ENCODE measurements around the gene MT3.

MT3 gene

DNA sequence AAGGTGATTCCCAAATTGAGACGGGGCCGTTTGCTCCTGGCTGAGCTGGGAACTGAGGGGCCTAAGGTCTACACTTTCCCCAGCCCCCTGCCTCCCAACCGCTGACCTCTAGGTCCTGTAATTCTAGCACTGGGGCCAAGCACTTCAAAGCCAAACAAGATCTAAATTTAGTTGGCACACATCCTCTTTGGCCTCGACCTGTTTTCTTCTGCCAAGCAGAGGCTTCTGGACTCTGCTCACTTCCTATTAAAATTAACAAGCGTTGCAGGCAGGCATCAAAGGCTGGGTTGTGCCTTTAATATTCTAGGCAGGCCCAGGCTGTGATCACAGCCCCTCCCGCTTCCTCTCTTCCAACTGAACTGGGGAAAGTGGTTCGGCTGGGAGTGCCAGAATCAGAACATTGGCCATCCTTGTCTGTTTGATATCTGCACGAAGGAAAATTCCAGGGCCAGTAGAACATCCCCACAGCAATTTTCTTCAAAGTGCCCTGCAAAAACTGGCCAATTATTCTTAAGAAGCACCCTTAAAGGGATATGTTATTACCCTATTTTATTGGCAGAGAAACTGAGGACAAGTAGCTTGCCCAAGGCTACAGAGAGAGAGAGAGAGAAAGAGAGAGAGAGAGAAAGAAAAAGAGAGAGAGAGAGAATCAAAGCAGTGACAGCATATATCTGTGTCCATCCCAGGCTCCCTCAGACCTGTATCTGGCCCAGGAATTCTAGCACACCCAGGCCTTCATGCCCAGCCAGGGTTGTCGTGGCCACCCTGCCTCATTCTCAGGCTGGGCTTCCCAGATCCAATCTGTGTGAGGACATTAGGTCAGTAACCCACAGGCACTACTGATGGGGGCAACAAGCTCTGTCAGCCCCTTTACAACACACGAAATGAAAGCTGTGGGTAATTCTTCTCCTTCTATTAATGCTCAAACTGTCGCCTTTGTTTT is 37.3 kb upstream of the MT3 start:
- H2BK15ac ChIP-seq (ENCODE audit: low read length), result no peak overlapping the region
- peaks cover 0 to 7% (median 0%) of the 10 kb centered on the region in 3 experiments for H3K27me3 ChIP-seq (ENCODE audit: control insufficient read depth in 3 of 3, insufficient read depth in 3 of 3, low read depth in 1 of 3, low read length in 3 of 3)
- H3K4me2 ChIP-seq (ENCODE audit: insufficient read depth, low read length, poor library complexity, severe bottlenecking), result no peak overlapping the region
- H3K18ac ChIP-seq (ENCODE audit: low read length), result peak overlapping the region; percentile 68
- no peak overlapping the region for H3K27ac ChIP-seq (replicated peaks; ENCODE audit: low read length)
- H3K79me1 ChIP-seq (ENCODE audit: low read depth, low read length), result no peaks in the 10 kb centered on the region
- H2AFZ ChIP-seq (ENCODE audit: low read length), result peak overlapping the region; percentile 74
- no peak overlapping the region for H3K23ac ChIP-seq (ENCODE audit: low read depth, low read length, poor library complexity)
- no peak overlapping the region for H2BK12ac ChIP-seq (ENCODE audit: low read length)
- H2AK5ac ChIP-seq (ENCODE audit: low read depth, low read length), result no peak overlapping the region
- no peak overlapping the region for H3K14ac ChIP-seq (ENCODE audit: low read length)
- no peak overlapping the region for H4K91ac ChIP-seq (ENCODE audit: low read depth, low read length, poor library complexity)
- H3K9ac ChIP-seq (ENCODE audit: low read depth, low read length, poor library complexity), result no peak overlapping the region
- WGBS, 2 donors (ENCODE audit: extremely low coverage in 2 of 2, insufficient read length in 2 of 2, insufficient replicate concordance in 1 of 2), result no CpG with 5 or more reads among the region's 11 CpGs
- no peaks in the 10 kb centered on the region for H3K9me3 ChIP-seq (replicated peaks in 1 of 2; ENCODE audit: control insufficient read depth in 2 of 2, insufficient read depth in 1 of 2, low read depth in 1 of 2, low read length in 2 of 2)
- no peak overlapping the region for H3K4me3 ChIP-seq (ENCODE audit: low read length in 2 of 2)
- no peak overlapping the region for H2BK120ac ChIP-seq (ENCODE audit: low read depth, low read length)
- no peak overlapping the region for H4K8ac ChIP-seq (ENCODE audit: low read depth, low read length)
- H3K36me3 ChIP-seq (replicated peaks in 1 of 2; ENCODE audit: control insufficient read depth in 2 of 2, insufficient read depth in 2 of 2, low read length in 2 of 2), result no peaks in the 10 kb centered on the region
- no peak overlapping the region for H3K4ac ChIP-seq (ENCODE audit: low read length)
- no peak overlapping the region for H2BK5ac ChIP-seq (ENCODE audit: low read length)
- DNase-seq (ENCODE audit: low spot score), result no peak
- peaks cover 6 to 14% of the 10 kb centered on the region in 2 donors for H3K4me1 ChIP-seq (ENCODE audit: control insufficient read depth in 2 of 2, insufficient read depth in 1 of 2, low read depth in 1 of 2, low read length in 2 of 2)

GRCh38 chr16:56554441-56554840 is 34.9 kb upstream of the MT3 start:
- Histone ChIP-seq H3K27ac (replicated peaks; ENCODE audit: low read length) (no peak overlapping the region), H3K9ac (ENCODE audit: low read depth, low read length, poor library complexity) (no peak overlapping the region), H2BK5ac (ENCODE audit: low read length) (no peak overlapping the region), H3K23ac (ENCODE audit: low read depth, low read length, poor library complexity) (no peak overlapping the region), H4K8ac (ENCODE audit: low read depth, low read length) (no peak overlapping the region), H2AK5ac (ENCODE audit: low read depth, low read length) (no peak overlapping the region), H3K4me3 (ENCODE audit: low read length in 2 of 2) (no peak overlapping the region), H2AFZ (ENCODE audit: low read length) (no peak overlapping the region), H3K9me3 (replicated peaks in 1 of 2; ENCODE audit: control insufficient read depth in 2 of 2, insufficient read depth in 1 of 2, low read depth in 1 of 2, low read length in 2 of 2) (no peaks in the 10 kb centered on the region), H3K4me1 (ENCODE audit: control insufficient read depth in 2 of 2, insufficient read depth in 1 of 2, low read depth in 1 of 2, low read length in 2 of 2) (peaks cover 0 to 6% of the 10 kb centered on the region in 2 donors), H4K91ac (ENCODE audit: low read depth, low read length, poor library complexity) (no peak overlapping the region), H3K14ac (ENCODE audit: low read length) (no peak overlapping the region), H3K79me1 (ENCODE audit: low read depth, low read length) (no peaks in the 10 kb centered on the region), H3K4me2 (ENCODE audit: insufficient read depth, low read length, poor library complexity, severe bottlenecking) (no peak overlapping the region), H2BK12ac (ENCODE audit: low read length) (no peak overlapping the region), H3K18ac (ENCODE audit: low read length) (no peak overlapping the region), H2BK120ac (ENCODE audit: low read depth, low read length) (no peak overlapping the region), H3K4ac (ENCODE audit: low read length) (no peak overlapping the region), H3K27me3 (ENCODE audit: control insufficient read depth in 3 of 3, insufficient read depth in 3 of 3, low read depth in 1 of 3, low read length in 3 of 3) (peaks cover 0 to 24% (median 0%) of the 10 kb centered on the region in 3 experiments), H2BK15ac (ENCODE audit: low read length) (no peak overlapping the region), H3K36me3 (replicated peaks in 1 of 2; ENCODE audit: control insufficient read depth in 2 of 2, insufficient read depth in 2 of 2, low read length in 2 of 2) (no peaks in the 10 kb centered on the region)
- no CpG with 5 or more reads among the region's 10 CpGs for WGBS, 2 donors (ENCODE audit: extremely low coverage in 2 of 2, insufficient read length in 2 of 2, insufficient replicate concordance in 1 of 2)
- no peak for DNase-seq (ENCODE audit: low spot score)

DNA sequence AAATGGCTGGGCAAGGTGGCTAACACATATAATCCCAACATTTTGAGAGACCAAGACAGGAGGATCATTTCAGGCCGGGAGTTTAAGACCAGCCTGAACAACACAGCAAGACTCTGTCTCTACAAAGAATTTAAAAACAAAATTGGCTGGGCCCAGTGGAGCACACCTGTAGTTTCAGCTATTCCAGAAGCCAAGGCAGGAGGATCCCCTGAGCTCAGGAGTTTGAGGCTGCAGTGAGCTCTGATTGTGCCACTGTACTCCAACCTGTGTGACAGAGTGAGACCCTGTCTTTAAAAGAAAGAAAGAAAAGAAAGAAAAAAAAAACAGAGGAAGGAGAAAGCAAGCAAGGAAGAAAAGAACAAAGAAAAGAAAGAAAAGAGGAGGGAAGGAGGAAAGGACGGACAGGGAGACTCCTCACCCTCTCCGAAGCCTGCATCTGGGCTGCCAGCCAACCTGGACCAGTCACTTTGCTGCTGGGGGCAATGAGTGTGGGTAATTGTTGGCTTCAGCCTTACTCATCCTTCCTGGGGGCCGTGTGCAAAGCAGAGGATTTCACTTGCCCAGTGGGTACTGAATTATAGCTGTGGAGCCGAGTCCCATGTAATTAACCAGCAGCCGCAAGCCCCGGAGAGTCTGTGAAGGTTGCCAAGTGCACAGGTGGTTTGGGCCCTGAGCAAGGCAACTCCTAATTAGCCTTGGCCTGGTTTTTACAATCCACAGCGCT is 31.1 kb upstream of the MT3 start:
- H3K4ac ChIP-seq (ENCODE audit: low read length), result no peak overlapping the region
- H2BK5ac ChIP-seq (ENCODE audit: low read length), result no peak overlapping the region
- no peak for DNase-seq (ENCODE audit: low spot score)
- no peaks in the 10 kb centered on the region for H3K36me3 ChIP-seq (replicated peaks in 1 of 2; ENCODE audit: control insufficient read depth in 2 of 2, insufficient read depth in 2 of 2, low read length in 2 of 2)
- no peak overlapping the region for H3K18ac ChIP-seq (ENCODE audit: low read length)
- no peak overlapping the region for H3K4me3 ChIP-seq (ENCODE audit: low read length in 2 of 2)
- no peak overlapping the region for H3K23ac ChIP-seq (ENCODE audit: low read depth, low read length, poor library complexity)
- no peak overlapping the region for H4K8ac ChIP-seq (ENCODE audit: low read depth, low read length)
- no peak overlapping the region for H2BK15ac ChIP-seq (ENCODE audit: low read length)
- no peaks in the 10 kb centered on the region for H3K79me1 ChIP-seq (ENCODE audit: low read depth, low read length)
- WGBS, 2 donors (ENCODE audit: extremely low coverage in 2 of 2, insufficient read length in 2 of 2, insufficient replicate concordance in 1 of 2), result no CpG with 5 or more reads among the region's 8 CpGs
- H2AFZ ChIP-seq (ENCODE audit: low read length), result no peak overlapping the region
- no peak overlapping the region for H3K27ac ChIP-seq (replicated peaks; ENCODE audit: low read length)
- no peak overlapping the region for H3K9ac ChIP-seq (ENCODE audit: low read depth, low read length, poor library complexity)
- H3K4me2 ChIP-seq (ENCODE audit: insufficient read depth, low read length, poor library complexity, severe bottlenecking), result no peak overlapping the region
- no peak overlapping the region for H2BK12ac ChIP-seq (ENCODE audit: low read length)
- H2BK120ac ChIP-seq (ENCODE audit: low read depth, low read length), result no peak overlapping the region
- H4K91ac ChIP-seq (ENCODE audit: low read depth, low read length, poor library complexity), result no peak overlapping the region
- no peaks in the 10 kb centered on the region for H3K9me3 ChIP-seq (replicated peaks in 1 of 2; ENCODE audit: control insufficient read depth in 2 of 2, insufficient read depth in 1 of 2, low read depth in 1 of 2, low read length in 2 of 2)
- H2AK5ac ChIP-seq (ENCODE audit: low read depth, low read length), result no peak overlapping the region
- no peak overlapping the region for H3K14ac ChIP-seq (ENCODE audit: low read length)
- H3K4me1 ChIP-seq (ENCODE audit: control insufficient read depth in 2 of 2, insufficient read depth in 1 of 2, low read depth in 1 of 2, low read length in 2 of 2), result peaks cover 0 to 5% of the 10 kb centered on the region in 2 donors
- peaks cover 0 to 37% (median 0%) of the 10 kb centered on the region in 3 experiments for H3K27me3 ChIP-seq (ENCODE audit: control insufficient read depth in 3 of 3, insufficient read depth in 3 of 3, low read depth in 1 of 3, low read length in 3 of 3)

DNA sequence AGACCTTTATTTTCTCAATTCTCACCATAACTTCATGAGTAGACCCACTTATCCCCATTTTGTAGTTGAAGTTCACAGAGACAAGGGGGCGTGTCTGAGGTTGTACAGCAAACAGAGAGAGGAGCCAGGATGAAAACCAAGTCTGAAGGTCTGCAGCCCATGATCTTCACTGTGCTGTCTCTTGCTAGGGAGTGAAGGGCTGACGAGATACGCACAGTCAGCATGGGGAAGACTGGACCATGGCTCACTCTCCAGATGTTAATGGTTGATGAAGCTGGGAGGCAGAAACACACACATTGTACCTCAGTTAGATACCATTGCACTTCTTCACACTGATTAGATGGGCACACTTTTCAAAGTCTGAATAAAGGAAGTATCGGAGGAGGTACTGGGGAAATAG is 30.2 kb upstream of the MT3 start:
- H3K4me3 ChIP-seq (ENCODE audit: low read length in 2 of 2), result no peak overlapping the region
- WGBS, 2 donors (ENCODE audit: extremely low coverage in 2 of 2, insufficient read length in 2 of 2, insufficient replicate concordance in 1 of 2), result no CpG with 5 or more reads among the region's 4 CpGs
- no peak overlapping the region for H2BK120ac ChIP-seq (ENCODE audit: low read depth, low read length)

More for the DNA sequence above, 30.2 kb upstream of the MT3 start:
- no peak for DNase-seq (ENCODE audit: low spot score)
- Histone ChIP-seq H2AK5ac (ENCODE audit: low read depth, low read length) (no peak overlapping the region), H3K4me1 (ENCODE audit: control insufficient read depth in 2 of 2, insufficient read depth in 1 of 2, low read depth in 1 of 2, low read length in 2 of 2) (peaks cover 0 to 5% of the 10 kb centered on the region in 2 donors), H3K18ac (ENCODE audit: low read length) (no peak overlapping the region), H3K14ac (ENCODE audit: low read length) (no peak overlapping the region), H2AFZ (ENCODE audit: low read length) (no peak overlapping the region), H2BK15ac (ENCODE audit: low read length) (no peak overlapping the region), H3K23ac (ENCODE audit: low read depth, low read length, poor library complexity) (no peak overlapping the region), H3K79me1 (ENCODE audit: low read depth, low read length) (no peaks in the 10 kb centered on the region), H3K4ac (ENCODE audit: low read length) (no peak overlapping the region), H3K27me3 (ENCODE audit: control insufficient read depth in 3 of 3, insufficient read depth in 3 of 3, low read depth in 1 of 3, low read length in 3 of 3) (peaks cover 0 to 44% (median 0%) of the 10 kb centered on the region in 3 experiments), H3K9me3 (replicated peaks in 1 of 2; ENCODE audit: control insufficient read depth in 2 of 2, insufficient read depth in 1 of 2, low read depth in 1 of 2, low read length in 2 of 2) (no peaks in the 10 kb centered on the region), H3K36me3 (replicated peaks in 1 of 2; ENCODE audit: control insufficient read depth in 2 of 2, insufficient read depth in 2 of 2, low read length in 2 of 2) (no peaks in the 10 kb centered on the region), H2BK5ac (ENCODE audit: low read length) (no peak overlapping the region), H3K9ac (ENCODE audit: low read depth, low read length, poor library complexity) (no peak overlapping the region), H3K27ac (replicated peaks; ENCODE audit: low read length) (no peak overlapping the region), H4K8ac (ENCODE audit: low read depth, low read length) (no peak overlapping the region), H2BK12ac (ENCODE audit: low read length) (no peak overlapping the region), H4K91ac (ENCODE audit: low read depth, low read length, poor library complexity) (no peak overlapping the region), H3K4me2 (ENCODE audit: insufficient read depth, low read length, poor library complexity, severe bottlenecking) (no peak overlapping the region)

Measured in neuronal stem cell (in vitro differentiated cells).